ENCODE results near the gene NFAM1. TPM values are rescaled to one million over a fixed set of nuclear protein-coding genes. Genes with fewer than 3 reads are reported as not detected.

NFAM1 gene, protein sequence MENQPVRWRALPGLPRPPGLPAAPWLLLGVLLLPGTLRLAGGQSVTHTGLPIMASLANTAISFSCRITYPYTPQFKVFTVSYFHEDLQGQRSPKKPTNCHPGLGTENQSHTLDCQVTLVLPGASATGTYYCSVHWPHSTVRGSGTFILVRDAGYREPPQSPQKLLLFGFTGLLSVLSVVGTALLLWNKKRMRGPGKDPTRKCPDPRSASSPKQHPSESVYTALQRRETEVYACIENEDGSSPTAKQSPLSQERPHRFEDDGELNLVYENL
- 1.8 TPM for polyA plus RNA-seq
- long read RNA-seq, donor 1, result 0 reads
- long read RNA-seq, donor 2, full-length matches to known transcripts, result 1 of 1 reads
- long read RNA-seq, donor 2, partial matches to known transcripts, result 0 of 1 reads
- long read RNA-seq, donor 2, other reads (novel, unspliced or antisense), result 0 of 1 reads
- long read RNA-seq, donor 3, result 0 reads
- long read RNA-seq, donor 4, result 0 reads
- long read RNA-seq, donor 5, result 0 reads
- long read RNA-seq, donor 6, result 0 reads
- long read RNA-seq, donor 7, result 0 reads
- long read RNA-seq, donor 8, full-length matches to known transcripts, result 3 of 3 reads
- long read RNA-seq, donor 8, partial matches to known transcripts, result 0 of 3 reads
- long read RNA-seq, donor 8, other reads (novel, unspliced or antisense), result 0 of 3 reads
- long read RNA-seq, donor 9, result 0 reads
- long read RNA-seq, donor 10, full-length matches to known transcripts, result 2 of 2 reads
- long read RNA-seq, donor 10, partial matches to known transcripts, result 0 of 2 reads
- long read RNA-seq, donor 10, other reads (novel, unspliced or antisense), result 0 of 2 reads
- long read RNA-seq, donor 11, result 0 reads

DNA sequence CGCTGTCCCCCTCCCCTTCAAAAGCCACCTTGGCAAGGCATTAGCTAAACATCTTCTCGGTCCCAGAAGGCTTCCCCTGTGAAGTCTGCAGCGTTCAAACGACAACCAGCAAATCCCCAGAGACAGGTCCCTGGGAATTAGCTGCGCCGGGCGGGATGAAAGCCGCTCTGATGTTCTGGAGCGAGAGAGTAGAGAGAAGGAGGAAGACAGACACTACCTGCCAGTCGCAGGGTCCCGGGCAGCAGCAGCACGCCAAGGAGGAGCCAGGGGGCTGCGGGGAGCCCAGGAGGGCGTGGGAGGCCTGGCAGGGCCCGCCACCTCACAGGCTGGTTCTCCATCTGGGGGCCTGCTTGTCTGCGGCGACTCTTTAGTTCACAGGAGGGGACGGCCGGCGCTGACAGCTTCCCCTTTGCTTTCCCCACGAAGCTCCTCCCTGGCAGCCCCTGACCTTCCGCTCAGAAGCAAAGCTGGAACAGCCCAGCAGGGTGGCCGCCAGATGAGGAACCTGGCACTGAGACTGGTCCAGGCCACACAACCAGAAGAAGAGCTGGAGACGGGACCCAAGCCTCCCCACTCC is at the start of gene NFAM1:
TSS of gene NFAM1 (minus strand) at position 384 of the 577 bp plus-strand sequence. CDS start at position 338, 46 bp downstream.
- H3K27me3 ChIP-seq (ENCODE audit: control insufficient read depth, insufficient read depth, low read length), result peaks cover 44% of the 10 kb centered on the region
- WGBS (ENCODE audit: insufficient coverage, low lambda C conversion rate), result no CpG with 5 or more reads among the region's 24 CpGs
- H3K36me3 ChIP-seq (ENCODE audit: control insufficient read depth, insufficient read depth, low read length), result no peaks in the 10 kb centered on the region
- DNase-seq, result no peak
- no peaks in the 10 kb centered on the region for H3K9me3 ChIP-seq (ENCODE audit: control insufficient read depth, low read depth, low read length)
- H3K4me3 ChIP-seq (ENCODE audit: low read length), result peak within 1 kb of the TSS; percentile 10
- H3K4me1 ChIP-seq (ENCODE audit: control insufficient read depth, insufficient read depth, low read length), result peaks cover 12% of the 10 kb centered on the region
- no peak within 1 kb of the TSS for H3K27ac ChIP-seq (ENCODE audit: low read length)

GRCh38 chr22:42475122-42475521 is 42.9 kb upstream of the NFAM1 start:
- 100% methylated on average over 1 of the region's 2 CpGs for WGBS (ENCODE audit: insufficient coverage, low lambda C conversion rate)
- no peaks in the 10 kb centered on the region for H3K36me3 ChIP-seq (ENCODE audit: control insufficient read depth, insufficient read depth, low read length)
- no peaks in the 10 kb centered on the region for H3K4me1 ChIP-seq (ENCODE audit: control insufficient read depth, insufficient read depth, low read length)
- H3K27ac ChIP-seq (ENCODE audit: low read length), result no peak overlapping the region
- DNase-seq, result no peak
- no peaks in the 10 kb centered on the region for H3K9me3 ChIP-seq (ENCODE audit: control insufficient read depth, low read depth, low read length)
- H3K27me3 ChIP-seq (ENCODE audit: control insufficient read depth, insufficient read depth, low read length), result no peaks in the 10 kb centered on the region
- H3K4me3 ChIP-seq (ENCODE audit: low read length), result no peak overlapping the region

GRCh38 chr22:42473484-42474193 is 41.4 kb upstream of the NFAM1 start:
- Histone ChIP-seq H3K36me3 (ENCODE audit: control insufficient read depth, insufficient read depth, low read length) (no peaks in the 10 kb centered on the region), H3K27ac (ENCODE audit: low read length) (no peak overlapping the region), H3K4me3 (ENCODE audit: low read length) (no peak overlapping the region), H3K4me1 (ENCODE audit: control insufficient read depth, insufficient read depth, low read length) (no peaks in the 10 kb centered on the region), H3K27me3 (ENCODE audit: control insufficient read depth, insufficient read depth, low read length) (no peaks in the 10 kb centered on the region), H3K9me3 (ENCODE audit: control insufficient read depth, low read depth, low read length) (no peaks in the 10 kb centered on the region)
- peak; percentile 30 to 62 for DNase-seq
- no CpG with 5 or more reads among the region's 5 CpGs for WGBS (ENCODE audit: insufficient coverage, low lambda C conversion rate)

GRCh38 chr22:42472671-42473070 is 40.5 kb upstream of the NFAM1 start:
- H3K27ac ChIP-seq (ENCODE audit: low read length), result no peak overlapping the region
- H3K36me3 ChIP-seq (ENCODE audit: control insufficient read depth, insufficient read depth, low read length), result no peaks in the 10 kb centered on the region
- WGBS (ENCODE audit: insufficient coverage, low lambda C conversion rate), result no CpG with 5 or more reads among the region's 8 CpGs
- H3K4me1 ChIP-seq (ENCODE audit: control insufficient read depth, insufficient read depth, low read length), result no peaks in the 10 kb centered on the region
- no peak overlapping the region for H3K4me3 ChIP-seq (ENCODE audit: low read length)
- DNase-seq, result peak in 1 of 2 donors; percentile 24
- H3K9me3 ChIP-seq (ENCODE audit: control insufficient read depth, low read depth, low read length), result no peaks in the 10 kb centered on the region
- H3K27me3 ChIP-seq (ENCODE audit: control insufficient read depth, insufficient read depth, low read length), result no peaks in the 10 kb centered on the region

- Histone ChIP-seq H3K36me3 (ENCODE audit: control insufficient read depth, insufficient read depth, low read length) (no peaks in the 10 kb centered on the region), H3K27me3 (ENCODE audit: control insufficient read depth, insufficient read depth, low read length) (no peaks in the 10 kb centered on the region), H3K4me1 (ENCODE audit: control insufficient read depth, insufficient read depth, low read length) (no peaks in the 10 kb centered on the region), H3K9me3 (ENCODE audit: control insufficient read depth, low read depth, low read length) (no peaks in the 10 kb centered on the region), H3K4me3 (ENCODE audit: low read length) (no peak overlapping the region), H3K27ac (ENCODE audit: low read length) (no peak overlapping the region)
- no peak for DNase-seq
- WGBS (ENCODE audit: insufficient coverage, low lambda C conversion rate), result no CpG with 5 or more reads among the region's 1 CpG
These were observed 39.2 kb upstream of the NFAM1 start for GRCh38 chr22:42471441-42471840.

DNA sequence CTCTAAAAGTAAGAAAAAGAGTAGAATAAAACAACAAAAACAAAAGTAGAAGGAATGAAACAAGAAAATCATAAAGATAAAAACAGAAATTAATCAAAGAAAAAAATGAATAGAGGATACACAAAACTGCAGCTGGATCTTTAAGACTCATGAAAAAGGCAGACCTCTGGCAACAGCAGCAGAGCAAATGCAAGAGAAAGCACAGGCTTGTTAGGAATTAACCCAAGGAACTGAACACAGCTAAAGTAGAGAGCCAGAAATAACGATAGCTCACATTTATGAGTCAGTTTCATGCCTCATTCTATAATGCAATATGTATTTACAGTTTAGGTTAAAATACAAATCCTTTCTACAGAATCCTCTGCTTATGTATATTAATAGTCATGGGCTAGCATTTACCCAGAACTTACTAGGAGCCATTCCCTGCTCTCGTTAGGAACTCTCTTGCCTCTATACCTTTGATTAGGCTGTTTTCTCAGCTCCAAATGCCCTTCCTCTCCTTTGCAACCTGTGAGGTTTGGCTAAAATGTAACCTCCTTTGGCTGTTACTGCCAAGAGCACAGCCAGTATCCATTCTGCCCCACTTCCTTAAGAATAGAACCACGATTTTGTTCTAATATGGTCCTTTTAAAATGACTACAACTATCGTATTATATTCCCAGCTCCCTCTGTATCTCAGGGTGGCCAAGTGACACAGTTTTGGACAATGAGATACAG is 38.3 kb upstream of the NFAM1 start:
- Histone ChIP-seq H3K9me3 (ENCODE audit: control insufficient read depth, low read depth, low read length) (no peaks in the 10 kb centered on the region), H3K4me3 (ENCODE audit: low read length) (no peak overlapping the region), H3K36me3 (ENCODE audit: control insufficient read depth, insufficient read depth, low read length) (no peaks in the 10 kb centered on the region), H3K4me1 (ENCODE audit: control insufficient read depth, insufficient read depth, low read length) (no peaks in the 10 kb centered on the region), H3K27me3 (ENCODE audit: control insufficient read depth, insufficient read depth, low read length) (no peaks in the 10 kb centered on the region), H3K27ac (ENCODE audit: low read length) (no peak overlapping the region)
- no CpG with 5 or more reads among the region's 4 CpGs for WGBS (ENCODE audit: insufficient coverage, low lambda C conversion rate)
- no peak for DNase-seq

DNA sequence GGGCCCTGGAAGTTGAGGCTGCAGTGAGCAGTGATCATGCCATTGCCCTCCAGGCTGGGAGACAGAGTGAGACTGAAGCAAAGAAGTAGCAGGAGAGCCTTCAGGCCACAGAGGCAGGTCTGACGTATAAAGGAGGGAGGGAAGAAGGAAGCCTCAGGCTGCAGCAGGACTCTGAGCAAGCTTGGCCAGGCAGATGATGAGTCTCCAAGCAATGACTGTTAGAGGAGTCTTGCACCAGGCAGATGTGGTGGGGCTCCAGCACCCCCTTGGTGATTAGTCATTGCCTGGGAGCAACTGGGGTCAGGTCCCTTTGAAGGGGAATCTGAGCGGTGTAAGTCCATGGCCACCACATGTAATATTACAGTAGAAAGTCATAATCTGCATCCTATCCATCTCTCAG is 36.6 kb upstream of the NFAM1 start:
- Histone ChIP-seq H3K4me3 (ENCODE audit: low read length) (no peak overlapping the region), H3K36me3 (ENCODE audit: control insufficient read depth, insufficient read depth, low read length) (no peaks in the 10 kb centered on the region), H3K27me3 (ENCODE audit: control insufficient read depth, insufficient read depth, low read length) (no peaks in the 10 kb centered on the region), H3K27ac (ENCODE audit: low read length) (no peak overlapping the region), H3K9me3 (ENCODE audit: control insufficient read depth, low read depth, low read length) (no peaks in the 10 kb centered on the region), H3K4me1 (ENCODE audit: control insufficient read depth, insufficient read depth, low read length) (no peaks in the 10 kb centered on the region)
- WGBS (ENCODE audit: insufficient coverage, low lambda C conversion rate), result no CpG with 5 or more reads among the region's 2 CpGs
- no peak for DNase-seq

DNA sequence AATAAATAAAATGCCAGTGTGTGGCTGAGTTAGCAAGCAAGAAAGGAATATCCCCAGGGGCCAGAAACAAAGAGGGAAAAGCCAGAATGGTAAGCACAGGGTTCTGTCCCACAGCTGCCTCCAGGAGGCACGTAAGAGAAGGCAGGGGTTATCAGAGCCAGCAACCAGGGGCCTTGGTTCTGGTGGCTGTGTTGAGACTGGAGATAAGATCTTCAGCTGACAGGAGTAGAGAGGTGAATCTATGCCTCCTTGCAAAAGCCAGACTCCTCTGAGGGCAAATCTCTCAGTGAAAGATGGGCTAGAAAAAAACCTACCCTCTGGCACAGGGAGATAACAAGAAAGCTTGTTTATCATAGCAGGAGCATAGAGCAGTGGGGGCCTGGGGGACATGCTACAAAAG is 29.8 kb upstream of the NFAM1 start:
- Histone ChIP-seq H3K4me3 (ENCODE audit: low read length) (no peak overlapping the region), H3K36me3 (ENCODE audit: control insufficient read depth, insufficient read depth, low read length) (no peaks in the 10 kb centered on the region), H3K27me3 (ENCODE audit: control insufficient read depth, insufficient read depth, low read length) (no peaks in the 10 kb centered on the region), H3K27ac (ENCODE audit: low read length) (no peak overlapping the region), H3K4me1 (ENCODE audit: control insufficient read depth, insufficient read depth, low read length) (peaks cover 17% of the 10 kb centered on the region), H3K9me3 (ENCODE audit: control insufficient read depth, low read depth, low read length) (no peaks in the 10 kb centered on the region)
- no CpG with 5 or more reads among the region's 1 CpG for WGBS (ENCODE audit: insufficient coverage, low lambda C conversion rate)
- DNase-seq, result no peak

GRCh38 chr22:42461511-42461910 is 29.3 kb upstream of the NFAM1 start:
- Histone ChIP-seq H3K4me3 (ENCODE audit: low read length) (no peak overlapping the region), H3K9me3 (ENCODE audit: control insufficient read depth, low read depth, low read length) (no peaks in the 10 kb centered on the region), H3K27me3 (ENCODE audit: control insufficient read depth, insufficient read depth, low read length) (no peaks in the 10 kb centered on the region), H3K27ac (ENCODE audit: low read length) (no peak overlapping the region), H3K4me1 (ENCODE audit: control insufficient read depth, insufficient read depth, low read length) (peaks cover 17% of the 10 kb centered on the region), H3K36me3 (ENCODE audit: control insufficient read depth, insufficient read depth, low read length) (no peaks in the 10 kb centered on the region)
- DNase-seq, result no peak
- WGBS (ENCODE audit: insufficient coverage, low lambda C conversion rate), result no CpG with 5 or more reads among the region's 3 CpGs
